Mucosa of gallbladder (tissue), 1 donor: ENCODE measurements around the gene AMOT. TPM values are rescaled to one million over a fixed set of nuclear protein-coding genes. Genes with fewer than 3 reads are reported as not detected.

Experiments
- DNase-seq: peaks from one replicate; pipeline ENCODE4 v3.0.0-alpha.2; 2020; ENCODE audit warnings: low spot score
- total RNA-seq: library from RNA; stranded (reverse); gene quantifications from one replicate; pipeline ENCODE4 v1.2.1, GENCODE V29; 2021
- donor health status: DM: no; HTN: no; CAD: no.

Gene AMOT
- total RNA-seq, 1 donor from 2014 or later, result 35.4 TPM

GRCh38 chrX:112841114-112841819, 636 bp upstream of the AMOT start:
- DNase-seq, result peak; percentile 90

- DNase-seq, result no peak
Observed at GRCh38 chrX:112839856-112840255, 775 bp downstream of the AMOT start.

GRCh38 chrX:112837531-112837930, 3.1 kb downstream of the AMOT start:
- DNase-seq, result no peak

- DNase-seq, result no peak
Observed at GRCh38 chrX:112835019-112835418, 5.6 kb downstream of the AMOT start.

- DNase-seq, result no peak
Observed at GRCh38 chrX:112834031-112834845, 6.4 kb downstream of the AMOT start.

- peak; percentile 82 for DNase-seq
Observed at GRCh38 chrX:112832481-112833095, 8.0 kb downstream of the AMOT start.

GRCh38 chrX:112830540-112830939, 10.1 kb downstream of the AMOT start:
- DNase-seq, result no peak

- DNase-seq, result no peak
Observed at GRCh38 chrX:112827292-112827903, 13.2 kb downstream of the AMOT start.

GRCh38 chrX:112826023-112826422, 14.6 kb downstream of the AMOT start:
- no peak for DNase-seq

GRCh38 chrX:112822892-112823291, 17.7 kb downstream of the AMOT start:
- DNase-seq, result no peak

GRCh38 chrX:112820364-112821268, 20.0 kb downstream of the AMOT start:
- DNase-seq, result no peak

- DNase-seq, result no peak
Observed at GRCh38 chrX:112819813-112820212, 20.8 kb downstream of the AMOT start.

- DNase-seq, result no peak
Observed at GRCh38 chrX:112819008-112819640, 21.5 kb downstream of the AMOT start.

GRCh38 chrX:112818114-112819007, 22.3 kb downstream of the AMOT start:
- DNase-seq, result peak; percentile 31

- no peak for DNase-seq
Observed at GRCh38 chrX:112816908-112817307, 23.7 kb downstream of the AMOT start.

GRCh38 chrX:112814496-112814895, 26.1 kb downstream of the AMOT start:
- no peak for DNase-seq

- DNase-seq, result no peak
Observed at GRCh38 chrX:112812741-112813140, 27.9 kb downstream of the AMOT start.

GRCh38 chrX:112808651-112809195, 31.9 kb downstream of the AMOT start:
- no peak for DNase-seq

GRCh38 chrX:112808007-112808406, 32.6 kb downstream of the AMOT start:
- no peak for DNase-seq
